GM08714 (cell line): ENCODE results near the gene DENND1B.
A peak's percentile ranks its signal among the peaks of the same experiment; 100 is the strongest.

Experiments used
- H3K4me3 ChIP-seq: fragments of 200-500 bp; sonication (Bioruptor generic); 2 replicates; pipeline ENCODE4 v1.5.1; 2014; ENCODE audit warnings: mild to moderate bottlenecking, low read length, inconsistent platforms
- ZNF274 ChIP-seq: IDR thresholded peaks from 2 replicates; pipeline ENCODE4 v1.6.1; 2012; ENCODE audit warnings: mild to moderate bottlenecking, low read depth, low read length

Gene DENND1B

GRCh38 chr1:197775282-197776262 lies at the start of gene DENND1B:
DENND1B (minus strand) TSS chr1:197775480; CDS start chr1:197775155, 325 bp downstream.
- H3K4me3 ChIP-seq = peak within 1 kb of the TSS; percentile 57
- no peak for TF ChIP-seq ZNF274

- TF ChIP-seq ZNF274 = no peak
These were observed 39.0 kb upstream of the DENND1B start for GRCh38 chr1:197814306-197814705.

DNA sequence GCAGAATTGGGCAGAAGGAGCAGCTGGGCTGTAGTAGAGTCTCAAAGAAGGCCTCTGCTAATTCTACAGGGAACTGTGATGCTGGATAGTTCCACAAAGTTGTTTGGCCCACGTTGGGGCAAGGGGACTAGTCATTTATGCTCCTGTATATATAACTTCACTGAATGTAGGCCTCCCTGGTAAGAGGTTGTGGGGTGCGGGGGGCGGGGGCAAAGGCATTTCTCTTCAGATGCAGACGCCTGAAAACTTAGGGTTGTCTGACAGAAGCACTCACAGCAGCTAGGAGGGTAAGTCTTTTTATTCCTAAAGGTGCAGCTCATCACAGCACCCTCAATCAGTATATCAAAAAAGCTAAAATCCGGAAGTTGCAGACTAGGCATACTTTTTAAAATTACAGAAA lies 38.5 kb upstream of the DENND1B start:
- no peak for TF ChIP-seq ZNF274
- H3K4me3 ChIP-seq = no peak overlapping the region

More at GRCh38 chr1:197814306-197814705, 39.0 kb upstream of the DENND1B start:
- no peak overlapping the region for H3K4me3 ChIP-seq

DNA sequence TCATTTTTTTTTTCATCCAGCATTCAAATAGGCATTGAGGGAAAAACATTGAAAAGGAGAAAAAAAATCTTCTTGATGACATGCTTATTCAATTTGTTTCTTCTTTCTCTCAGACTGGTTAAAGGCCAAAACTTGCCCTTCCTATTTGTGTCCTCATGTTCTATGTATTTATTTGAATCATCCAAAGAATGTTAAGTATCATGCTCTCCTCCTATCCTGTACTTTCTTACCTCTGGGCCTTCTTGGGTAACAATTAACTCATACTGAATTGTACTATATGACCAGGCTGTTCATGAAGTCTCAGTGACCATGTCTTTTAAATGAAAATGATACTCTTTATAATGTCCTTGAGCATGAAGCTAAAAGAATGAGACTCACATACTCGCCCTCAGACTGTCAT lies 36.5 kb upstream of the DENND1B start:
- no peak overlapping the region for H3K4me3 ChIP-seq
- TF ChIP-seq ZNF274 = no peak

DNA sequence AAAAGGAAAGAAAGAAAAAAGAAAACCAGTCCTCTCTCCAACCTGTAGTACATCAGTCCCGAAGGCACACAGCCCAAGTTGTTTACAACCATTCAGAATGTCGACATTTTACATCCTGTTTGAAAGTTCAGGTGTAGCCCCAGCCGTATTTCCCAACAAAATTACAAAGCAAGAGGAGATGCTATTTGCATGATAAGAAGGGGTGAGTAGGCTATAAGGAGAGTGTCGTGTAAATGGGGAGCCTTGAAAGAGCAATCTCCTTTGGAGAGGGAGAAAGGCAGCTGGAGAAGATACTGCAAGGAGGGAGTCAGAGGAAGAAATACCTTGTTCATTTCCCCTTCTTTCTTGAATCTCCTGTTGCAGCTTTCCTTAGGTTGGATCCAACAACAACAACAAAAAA lies 35.5 kb upstream of the DENND1B start:
- no peak overlapping the region for H3K4me3 ChIP-seq
- TF ChIP-seq ZNF274 = no peak

DNA sequence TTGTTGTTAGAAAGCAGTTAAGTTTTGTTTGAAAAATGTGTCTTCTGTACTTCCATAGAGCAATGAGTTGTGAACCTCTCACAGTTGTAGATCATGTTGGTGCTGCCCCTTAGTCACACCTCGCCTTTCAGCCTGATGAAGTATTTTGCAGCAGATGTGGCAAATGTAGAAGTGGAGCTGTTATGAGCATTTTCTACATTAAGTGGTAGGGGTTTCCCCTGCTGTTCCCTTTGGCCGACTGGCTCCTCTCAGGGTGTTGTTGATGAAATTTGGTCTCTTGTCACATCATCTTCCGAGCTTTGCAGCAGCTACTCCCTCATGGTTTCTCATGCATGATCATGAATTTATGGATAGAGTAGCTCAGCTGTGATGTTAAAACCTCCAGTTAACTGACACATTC lies 33.6 kb upstream of the DENND1B start:
- TF ChIP-seq ZNF274 = no peak
- H3K4me3 ChIP-seq = no peak overlapping the region

DNA sequence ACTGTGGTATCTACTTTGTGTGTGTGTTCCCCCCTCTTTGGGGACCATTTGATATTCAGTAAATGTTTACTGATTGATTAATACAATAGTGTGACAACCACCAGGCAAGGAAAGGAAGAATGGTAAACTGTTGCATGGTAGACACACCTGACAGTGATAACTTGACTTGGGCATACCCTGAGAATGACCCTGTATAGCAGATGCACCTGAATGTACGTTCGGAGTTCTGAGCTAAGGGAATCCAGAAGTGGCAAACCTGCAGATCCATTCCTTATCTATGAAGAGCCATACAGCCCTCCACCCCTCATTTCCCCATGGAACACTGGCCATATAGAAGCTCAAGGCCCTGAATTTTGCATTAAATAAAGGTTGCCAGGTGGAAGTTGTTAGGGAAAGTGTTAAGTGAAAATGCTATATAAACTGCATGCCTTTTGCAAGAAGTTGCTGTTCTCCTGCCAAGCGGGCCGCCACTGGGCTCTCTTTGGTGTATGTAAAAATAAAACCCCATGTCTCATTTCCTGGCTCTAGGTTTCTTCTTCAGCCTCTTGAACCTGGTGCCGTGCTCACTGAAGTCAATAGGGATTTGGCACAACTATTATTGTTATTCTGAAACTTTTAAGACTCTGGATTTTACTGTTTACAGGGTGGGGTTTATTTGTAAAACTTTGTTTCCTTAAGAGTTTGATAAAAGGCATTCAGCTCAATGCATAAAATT lies 32.6 kb upstream of the DENND1B start:
- no peak for TF ChIP-seq ZNF274
- no peak overlapping the region for H3K4me3 ChIP-seq

DNA sequence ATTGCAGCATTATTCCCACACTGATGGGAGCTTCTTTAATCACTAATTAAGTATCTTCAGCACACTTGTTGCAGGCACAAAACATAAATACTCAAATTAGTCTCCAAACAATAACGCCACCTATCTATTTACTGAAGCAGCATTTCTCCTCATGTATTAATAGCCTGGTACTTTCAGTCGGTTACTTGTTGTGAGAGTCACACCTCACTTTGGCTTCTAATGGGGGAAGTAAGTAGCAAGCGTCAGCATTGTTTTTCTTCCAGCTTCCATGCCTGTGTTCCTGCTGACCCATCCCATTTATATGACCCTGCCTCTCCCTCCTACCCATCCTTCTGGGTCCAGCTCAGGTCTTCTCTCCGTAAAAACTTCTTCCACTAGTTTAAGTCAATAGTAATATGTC lies 31.9 kb upstream of the DENND1B start:
- H3K4me3 ChIP-seq = no peak overlapping the region
- no peak for TF ChIP-seq ZNF274

GRCh38 chr1:197806718-197807117 lies 31.4 kb upstream of the DENND1B start:
- H3K4me3 ChIP-seq = no peak overlapping the region

GRCh38 chr1:197801684-197802083 lies 26.4 kb upstream of the DENND1B start:
- H3K4me3 ChIP-seq = no peak overlapping the region
- TF ChIP-seq ZNF274 = no peak

More at GRCh38 chr1:197806718-197807117, 31.4 kb upstream of the DENND1B start:
- no peak for TF ChIP-seq ZNF274

- H3K4me3 ChIP-seq = no peak overlapping the region
- no peak for TF ChIP-seq ZNF274
These were observed 25.8 kb upstream of the DENND1B start for GRCh38 chr1:197801111-197801482.

GRCh38 chr1:197800379-197801110 lies 25.3 kb upstream of the DENND1B start:
- no peak overlapping the region for H3K4me3 ChIP-seq
- no peak for TF ChIP-seq ZNF274

- H3K4me3 ChIP-seq = no peak overlapping the region
- no peak for TF ChIP-seq ZNF274
These were observed 24.0 kb upstream of the DENND1B start for GRCh38 chr1:197799271-197799670.

DNA sequence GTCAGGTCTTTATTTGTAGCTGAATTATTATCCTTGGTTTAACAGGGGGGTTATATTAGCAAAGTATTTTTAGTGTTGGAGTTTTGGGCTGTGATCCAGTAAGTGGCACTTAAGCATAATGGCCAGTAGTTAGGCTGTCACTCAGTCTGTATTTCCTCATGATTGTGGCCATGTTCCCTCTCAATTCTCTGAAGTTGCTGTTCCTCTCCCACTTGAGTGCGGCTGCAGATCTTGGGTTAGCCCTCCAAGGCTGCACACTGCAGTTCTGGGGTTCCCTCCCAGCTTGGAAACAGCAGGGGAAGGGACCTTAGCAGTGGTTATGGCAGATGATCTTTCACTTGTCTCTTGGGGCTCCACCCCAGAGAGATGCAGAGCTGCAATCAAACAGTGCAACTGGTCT lies 23.2 kb upstream of the DENND1B start:
- no peak for TF ChIP-seq ZNF274
- H3K4me3 ChIP-seq = no peak overlapping the region

- no peak overlapping the region for H3K4me3 ChIP-seq
- TF ChIP-seq ZNF274 = no peak
These were observed 21.7 kb upstream of the DENND1B start for GRCh38 chr1:197797010-197797409.
